GM12878 (cell line): ENCODE results near the gene CYBC1. TPM values are rescaled to one million over a fixed set of nuclear protein-coding genes. Genes with fewer than 3 reads are reported as not detected.
A peak's percentile ranks its signal among the peaks of the same experiment; 100 is the strongest.

Experiments
- BMI1 ChIP-seq: fragments of 450-650 bp; IDR thresholded peaks from 2 replicates; pipeline ENCODE4 v1.6.1; 2016; ENCODE audit warnings: mild to moderate bottlenecking, moderate library complexity, borderline replicate concordance
- CBFB ChIP-seq: IDR thresholded peaks from 2 replicates; pipeline ENCODE4 v1.6.1; 2016; ENCODE audit warnings: antibody characterized with exemption, low read depth
- EED ChIP-seq: sonication (generic); IDR thresholded peaks from 2 replicates; pipeline ENCODE4 v1.6.1; 2016; ENCODE audit warnings: antibody characterized with exemption, low read depth
- FOXM1 ChIP-seq: IDR thresholded peaks from 2 replicates; pipeline ENCODE4 v1.6.1; 2012; ENCODE audit warnings: low read depth, mild to moderate bottlenecking, inconsistent platforms, low read length, moderate library complexity
- MYC ChIP-seq: IDR thresholded peaks from 2 replicates; pipeline ENCODE4 v1.6.1; 2011; ENCODE audit warnings: mild to moderate bottlenecking, low read length, moderate library complexity, inconsistent platforms; ENCODE audit not compliant: insufficient read depth, insufficient replicate concordance, insufficient read length, severe bottlenecking
- NFXL1 ChIP-seq: fragments of 450-650 bp; IDR thresholded peaks from 2 replicates; pipeline ENCODE4 v1.6.1; 2017; ENCODE audit warnings: antibody characterized with exemption, mild to moderate bottlenecking, borderline replicate concordance
- NR2C2 ChIP-seq: IDR thresholded peaks from 2 replicates; pipeline ENCODE4 v1.6.1; 2011; ENCODE audit warnings: borderline replicate concordance, low read depth; ENCODE audit not compliant: control insufficient read depth, insufficient read length
- RBBP5 ChIP-seq: fragments of 200-600 bp; sonication (generic); conservative IDR thresholded peaks from 2 replicates; pipeline ENCODE4 v1.6.1; 2016
- RCOR1 ChIP-seq: conservative IDR thresholded peaks from 2 replicates; pipeline ENCODE4 v1.6.1; 2012; ENCODE audit warnings: low read depth, low read length, improper control_type of control experiment
- RELA ChIP-seq: fragments of 450-650 bp; IDR thresholded peaks from 2 replicates; pipeline ENCODE4 v1.8.0; 2014; ENCODE audit warnings: borderline replicate concordance; ENCODE audit not compliant: partially characterized antibody
- SMARCA5 ChIP-seq: fragments of 450-650 bp; IDR thresholded peaks from 2 replicates; pipeline ENCODE4 v1.6.1; 2017; ENCODE audit warnings: mild to moderate bottlenecking
- SPI1 ChIP-seq: IDR thresholded peaks from 2 replicates; pipeline ENCODE4 v1.6.1; 2011; ENCODE audit warnings: low read depth, mild to moderate bottlenecking, low read length, moderate library complexity, borderline replicate concordance; ENCODE audit not compliant: insufficient read depth
- TCF12 ChIP-seq: IDR thresholded peaks from 2 replicates; pipeline ENCODE4 v1.6.1; 2011; ENCODE audit warnings: low read depth, mild to moderate bottlenecking, low read length
- YY1 ChIP-seq: IDR thresholded peaks from 2 replicates; pipeline ENCODE4 v1.6.1; 2011; ENCODE audit warnings: low read depth, mild to moderate bottlenecking, low read length
- ZNF622 ChIP-seq: fragments of 450-650 bp; IDR thresholded peaks from 2 replicates; pipeline ENCODE4 v1.6.1; 2017; ENCODE audit warnings: mild to moderate bottlenecking, inconsistent platforms
- polyA plus RNA-seq, 11 experiments: library from polyadenylated mRNA; depleted of rRNA in 4 of 11; unstranded in 6 of 11; stranded (reverse) in 5 of 11; fragments of >200 nt; fragmentation: Nextera tagmentation in 4 of 11; fragmentation: Illumina TruSeq in 1 of 11; extraction: Ambion mirVana in 4 of 11; extraction: Trizol in 1 of 11; gene quantifications; 1 replicate in 1 of 11; 2 replicates in 10 of 11; pipeline versions ENCODE4 v1.2.1 to v1.2.3, GENCODE V29; 2011 to 2016; ENCODE audit warnings: inconsistent platforms in 2 of 11, missing spikeins in 2 of 11, low read depth in 1 of 11
- total RNA-seq, 4 experiments: library from RNA; depleted of rRNA in 3 of 4; stranded (reverse); fragments of >200 nt in 3 of 4; fragmentation: Illumina TruSeq in 1 of 4; extraction: Trizol in 1 of 4; gene quantifications; 2 replicates each; pipeline versions ENCODE4 v1.2.1 to v1.2.3, GENCODE V29; 2013 to 2021
- TF ChIP-seq, protein P1 (sequence below): fragments of 150-350 bp; IDR thresholded peaks from 2 replicates; pipeline ENCODE4 v1.6.1; 2016; ENCODE audit warnings: low read depth, low read length
- TF ChIP-seq, protein P2 (sequence below): fragments of 450-650 bp; IDR thresholded peaks from 2 replicates; pipeline ENCODE4 v1.6.1; 2016; ENCODE audit warnings: mild to moderate bottlenecking
- TF ChIP-seq, protein P3 (sequence below): fragments of 450-650 bp; IDR thresholded peaks from 2 replicates; pipeline ENCODE4 v1.6.1; 2017; ENCODE audit warnings: antibody characterized with exemption, mild to moderate bottlenecking, moderate library complexity
- TF ChIP-seq, protein P4 (sequence below): IDR thresholded peaks from 2 replicates; pipeline ENCODE4 v1.6.1; 2012; ENCODE audit warnings: low read depth, low read length, improper control_type of control experiment
- TF ChIP-seq, protein P5 (sequence below): fragments of 450-650 bp; IDR thresholded peaks from 2 replicates; pipeline ENCODE4 v1.6.1; 2017; ENCODE audit warnings: borderline replicate concordance

CYBC1 gene
- total and polyA plus RNA-seq, 10 of the 15 experiments (the other 5 are each of a cell fraction or from before 2014, with no cell fraction given) = 4.2 to 162 (median 133) TPM

DNA sequence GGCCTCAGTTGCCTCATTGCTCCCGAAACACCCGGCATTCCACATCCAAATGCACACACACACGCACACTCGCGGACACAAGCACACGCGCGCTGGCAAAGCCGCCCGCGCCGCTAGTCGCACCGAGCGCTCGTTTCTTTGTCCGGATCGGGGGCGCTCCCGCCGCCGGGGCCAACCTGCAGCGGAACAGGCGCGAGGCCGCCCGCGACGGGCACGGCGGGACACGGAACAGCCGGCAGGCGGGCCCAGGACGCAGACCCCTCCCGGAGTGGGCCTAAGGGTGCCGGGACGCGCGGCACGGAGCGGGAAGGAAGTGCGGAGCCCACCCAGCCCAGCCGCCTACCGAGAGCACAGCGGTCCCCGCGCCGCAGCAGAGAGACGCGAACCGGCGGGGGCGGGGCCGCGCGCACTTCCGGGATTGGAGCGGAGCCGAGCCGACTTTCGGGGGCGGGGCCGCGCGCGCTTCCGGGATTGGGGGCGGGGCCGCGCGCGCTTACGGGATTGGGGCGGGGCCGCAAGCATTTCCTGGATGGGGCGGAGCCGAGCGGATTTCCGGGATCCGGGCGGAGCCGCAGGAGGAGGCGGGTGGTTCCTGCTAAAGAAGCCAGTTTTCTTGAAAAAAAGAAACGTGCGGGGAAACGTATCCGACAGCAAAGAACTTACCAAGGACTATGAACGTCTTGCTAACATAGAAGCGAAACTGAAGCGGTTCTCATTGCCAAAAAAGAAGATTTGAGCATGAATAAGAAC, at the start of gene CYBC1 (continued):
- TF ChIP-seq, protein P1, sequence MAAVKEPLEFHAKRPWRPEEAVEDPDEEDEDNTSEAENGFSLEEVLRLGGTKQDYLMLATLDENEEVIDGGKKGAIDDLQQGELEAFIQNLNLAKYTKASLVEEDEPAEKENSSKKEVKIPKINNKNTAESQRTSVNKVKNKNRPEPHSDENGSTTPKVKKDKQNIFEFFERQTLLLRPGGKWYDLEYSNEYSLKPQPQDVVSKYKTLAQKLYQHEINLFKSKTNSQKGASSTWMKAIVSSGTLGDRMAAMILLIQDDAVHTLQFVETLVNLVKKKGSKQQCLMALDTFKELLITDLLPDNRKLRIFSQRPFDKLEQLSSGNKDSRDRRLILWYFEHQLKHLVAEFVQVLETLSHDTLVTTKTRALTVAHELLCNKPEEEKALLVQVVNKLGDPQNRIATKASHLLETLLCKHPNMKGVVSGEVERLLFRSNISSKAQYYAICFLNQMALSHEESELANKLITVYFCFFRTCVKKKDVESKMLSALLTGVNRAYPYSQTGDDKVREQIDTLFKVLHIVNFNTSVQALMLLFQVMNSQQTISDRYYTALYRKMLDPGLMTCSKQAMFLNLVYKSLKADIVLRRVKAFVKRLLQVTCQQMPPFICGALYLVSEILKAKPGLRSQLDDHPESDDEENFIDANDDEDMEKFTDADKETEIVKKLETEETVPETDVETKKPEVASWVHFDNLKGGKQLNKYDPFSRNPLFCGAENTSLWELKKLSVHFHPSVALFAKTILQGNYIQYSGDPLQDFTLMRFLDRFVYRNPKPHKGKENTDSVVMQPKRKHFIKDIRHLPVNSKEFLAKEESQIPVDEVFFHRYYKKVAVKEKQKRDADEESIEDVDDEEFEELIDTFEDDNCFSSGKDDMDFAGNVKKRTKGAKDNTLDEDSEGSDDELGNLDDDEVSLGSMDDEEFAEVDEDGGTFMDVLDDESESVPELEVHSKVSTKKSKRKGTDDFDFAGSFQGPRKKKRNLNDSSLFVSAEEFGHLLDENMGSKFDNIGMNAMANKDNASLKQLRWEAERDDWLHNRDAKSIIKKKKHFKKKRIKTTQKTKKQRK = no peak
- TF ChIP-seq, protein P2, sequence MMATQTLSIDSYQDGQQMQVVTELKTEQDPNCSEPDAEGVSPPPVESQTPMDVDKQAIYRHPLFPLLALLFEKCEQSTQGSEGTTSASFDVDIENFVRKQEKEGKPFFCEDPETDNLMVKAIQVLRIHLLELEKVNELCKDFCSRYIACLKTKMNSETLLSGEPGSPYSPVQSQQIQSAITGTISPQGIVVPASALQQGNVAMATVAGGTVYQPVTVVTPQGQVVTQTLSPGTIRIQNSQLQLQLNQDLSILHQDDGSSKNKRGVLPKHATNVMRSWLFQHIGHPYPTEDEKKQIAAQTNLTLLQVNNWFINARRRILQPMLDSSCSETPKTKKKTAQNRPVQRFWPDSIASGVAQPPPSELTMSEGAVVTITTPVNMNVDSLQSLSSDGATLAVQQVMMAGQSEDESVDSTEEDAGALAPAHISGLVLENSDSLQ = no peak
- TF ChIP-seq BMI1 (no peak), NFXL1 (no peak), RCOR1 (no peak), SPI1 (no peak; the same call in 1 of the 2 replicates), ZNF622 (no peak), NR2C2 (no peak), FOXM1 (no peak), RELA (no peak), CBFB (no peak), MYC (no peak), RBBP5 (no peak), TCF12 (0 out of 2 replicates have a peak, but pooled peaks have one; percentile 7), EED (0 out of 2 replicates have a peak, but pooled peaks have one; percentile 32), SMARCA5 (peak; percentile 85; the same call in 1 of the 2 replicates), YY1 (0 out of 2 replicates have a peak, but pooled peaks have one; percentile 6)
- TF ChIP-seq, protein P3, sequence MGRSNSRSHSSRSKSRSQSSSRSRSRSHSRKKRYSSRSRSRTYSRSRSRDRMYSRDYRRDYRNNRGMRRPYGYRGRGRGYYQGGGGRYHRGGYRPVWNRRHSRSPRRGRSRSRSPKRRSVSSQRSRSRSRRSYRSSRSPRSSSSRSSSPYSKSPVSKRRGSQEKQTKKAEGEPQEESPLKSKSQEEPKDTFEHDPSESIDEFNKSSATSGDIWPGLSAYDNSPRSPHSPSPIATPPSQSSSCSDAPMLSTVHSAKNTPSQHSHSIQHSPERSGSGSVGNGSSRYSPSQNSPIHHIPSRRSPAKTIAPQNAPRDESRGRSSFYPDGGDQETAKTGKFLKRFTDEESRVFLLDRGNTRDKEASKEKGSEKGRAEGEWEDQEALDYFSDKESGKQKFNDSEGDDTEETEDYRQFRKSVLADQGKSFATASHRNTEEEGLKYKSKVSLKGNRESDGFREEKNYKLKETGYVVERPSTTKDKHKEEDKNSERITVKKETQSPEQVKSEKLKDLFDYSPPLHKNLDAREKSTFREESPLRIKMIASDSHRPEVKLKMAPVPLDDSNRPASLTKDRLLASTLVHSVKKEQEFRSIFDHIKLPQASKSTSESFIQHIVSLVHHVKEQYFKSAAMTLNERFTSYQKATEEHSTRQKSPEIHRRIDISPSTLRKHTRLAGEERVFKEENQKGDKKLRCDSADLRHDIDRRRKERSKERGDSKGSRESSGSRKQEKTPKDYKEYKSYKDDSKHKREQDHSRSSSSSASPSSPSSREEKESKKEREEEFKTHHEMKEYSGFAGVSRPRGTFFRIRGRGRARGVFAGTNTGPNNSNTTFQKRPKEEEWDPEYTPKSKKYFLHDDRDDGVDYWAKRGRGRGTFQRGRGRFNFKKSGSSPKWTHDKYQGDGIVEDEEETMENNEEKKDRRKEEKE = 0 out of 2 replicates have a peak, but pooled peaks have one; percentile 47
- TF ChIP-seq, protein P4, sequence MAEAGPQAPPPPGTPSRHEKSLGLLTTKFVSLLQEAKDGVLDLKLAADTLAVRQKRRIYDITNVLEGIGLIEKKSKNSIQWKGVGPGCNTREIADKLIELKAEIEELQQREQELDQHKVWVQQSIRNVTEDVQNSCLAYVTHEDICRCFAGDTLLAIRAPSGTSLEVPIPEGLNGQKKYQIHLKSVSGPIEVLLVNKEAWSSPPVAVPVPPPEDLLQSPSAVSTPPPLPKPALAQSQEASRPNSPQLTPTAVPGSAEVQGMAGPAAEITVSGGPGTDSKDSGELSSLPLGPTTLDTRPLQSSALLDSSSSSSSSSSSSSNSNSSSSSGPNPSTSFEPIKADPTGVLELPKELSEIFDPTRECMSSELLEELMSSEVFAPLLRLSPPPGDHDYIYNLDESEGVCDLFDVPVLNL = no peak
- TF ChIP-seq, protein P5, sequence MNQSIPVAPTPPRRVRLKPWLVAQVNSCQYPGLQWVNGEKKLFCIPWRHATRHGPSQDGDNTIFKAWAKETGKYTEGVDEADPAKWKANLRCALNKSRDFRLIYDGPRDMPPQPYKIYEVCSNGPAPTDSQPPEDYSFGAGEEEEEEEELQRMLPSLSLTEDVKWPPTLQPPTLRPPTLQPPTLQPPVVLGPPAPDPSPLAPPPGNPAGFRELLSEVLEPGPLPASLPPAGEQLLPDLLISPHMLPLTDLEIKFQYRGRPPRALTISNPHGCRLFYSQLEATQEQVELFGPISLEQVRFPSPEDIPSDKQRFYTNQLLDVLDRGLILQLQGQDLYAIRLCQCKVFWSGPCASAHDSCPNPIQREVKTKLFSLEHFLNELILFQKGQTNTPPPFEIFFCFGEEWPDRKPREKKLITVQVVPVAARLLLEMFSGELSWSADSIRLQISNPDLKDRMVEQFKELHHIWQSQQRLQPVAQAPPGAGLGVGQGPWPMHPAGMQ = no peak
